Thyroid gland (tissue), 4 donors: Measurements from ENCODE around the gene H1-8. TPM values are rescaled to one million over a fixed set of nuclear protein-coding genes. Genes with fewer than 3 reads are reported as not detected.

Experiments used
- DNase-seq, 2 donors: peaks; one replicate each; pipeline ENCODE4 v3.0.0-alpha.2; 2019
- H3K27ac ChIP-seq, 3 donors: fragments of 200-600 bp; sonication (generic); 1 replicate in 2 of 3; 2 replicates in 1 of 3; pipeline ENCODE4 v1.5.1; 2016 to 2019; ENCODE audit warnings: mild to moderate bottlenecking in 1 of 3, moderate library complexity in 1 of 3
- H3K27me3 ChIP-seq: fragments of 200-600 bp; sonication (generic); one replicate; pipeline ENCODE4 v1.5.1; 2019
- H3K36me3 ChIP-seq, 2 donors: fragments of 200-600 bp; sonication (generic); one replicate each; pipeline ENCODE4 v1.5.1; 2016 to 2019
- H3K4me1 ChIP-seq, 2 donors: fragments of 200-600 bp; sonication (generic); one replicate each; pipeline ENCODE4 v1.5.1; 2017 to 2019
- H3K4me3 ChIP-seq, 3 donors: fragments of 200-600 bp; sonication (generic); replicated peaks in 1 of 3; 1 replicate in 2 of 3; 2 replicates in 1 of 3; pipeline ENCODE4 v1.5.1; 2016; ENCODE audit warnings: mild to moderate bottlenecking in 1 of 3
- H3K9me3 ChIP-seq: fragments of 200-600 bp; sonication (generic); one replicate; pipeline ENCODE4 v1.5.1; 2017
- POLR2A ChIP-seq, 2 donors: fragments of 450-650 bp; IDR thresholded peaks; one replicate each; pipeline ENCODE4 v1.6.1; 2017; ENCODE audit warnings: antibody characterized with exemption in 2 of 2, mild to moderate bottlenecking in 2 of 2, moderate library complexity in 1 of 2
- WGBS, 2 donors: methylation state at CpG; one replicate each; pipeline ENCODE4 v1.1.5; 2017; 5-methylcytosine and 5-hydroxymethylcytosine counted together
- intact Hi-C: fragments of 100-400 bp; cut with DNase I; formaldehyde crosslinking; loops from one replicate; pipeline ENCODE4 v1.15.1; 2023
- total RNA-seq, 4 donors: library from RNA; depleted of rRNA; stranded (reverse); fragments of >200 nt; gene quantifications; one replicate each; pipeline ENCODE4 v1.2.3, GENCODE V29; 2016
- TF ChIP-seq, protein P1 (sequence below), 6 experiments: fragments of 200-600 bp in 3 of 6; fragments of 450-650 bp in 3 of 6; sonication (generic) in 3 of 6; IDR thresholded peaks; one replicate each; pipeline ENCODE4 v1.5.1; 2016 to 2019; ENCODE audit warnings: antibody characterized with exemption in 6 of 6, mild to moderate bottlenecking in 2 of 6, inconsistent platforms in 1 of 6, moderate library complexity in 1 of 6

Gene H1-8
- total RNA-seq, 4 donors from 2014 or later = not detected

DNA sequence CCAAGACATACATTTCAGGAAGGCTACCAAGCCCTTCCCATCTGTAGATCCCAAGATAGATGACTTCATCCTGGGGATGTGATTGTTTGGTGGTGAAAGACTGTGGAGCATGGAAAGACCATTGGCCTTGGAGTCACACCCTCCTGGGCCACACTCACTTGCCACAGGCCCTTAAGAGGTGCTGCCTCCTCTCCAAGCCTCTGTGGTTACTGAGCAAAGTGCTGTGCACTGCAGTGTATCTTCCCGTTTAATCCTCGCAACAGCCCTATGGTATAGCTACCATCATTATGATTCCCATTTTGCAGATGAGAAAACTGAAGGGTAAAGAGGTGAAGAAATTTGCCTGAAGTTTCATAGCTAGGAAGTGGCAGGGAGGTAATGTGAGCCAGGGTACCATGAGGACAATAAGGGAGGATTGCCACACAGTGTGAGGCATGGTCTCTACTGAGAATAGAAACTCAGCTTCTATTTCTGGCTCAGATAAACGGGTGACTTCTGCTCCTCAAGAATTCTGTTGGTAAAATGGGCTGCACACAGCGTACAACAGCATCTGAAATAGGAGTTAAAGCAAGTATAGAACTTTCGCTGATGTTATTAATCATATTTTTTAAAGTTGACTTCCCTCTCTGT is 38.4 kb upstream of the H1-8 start:
- no peak overlapping the region for H3K4me3 ChIP-seq
- no peak for DNase-seq
- no peak for TF ChIP-seq POLR2A (IDR thresholded peaks at IDR 0.05)
- TF ChIP-seq, protein P1, sequence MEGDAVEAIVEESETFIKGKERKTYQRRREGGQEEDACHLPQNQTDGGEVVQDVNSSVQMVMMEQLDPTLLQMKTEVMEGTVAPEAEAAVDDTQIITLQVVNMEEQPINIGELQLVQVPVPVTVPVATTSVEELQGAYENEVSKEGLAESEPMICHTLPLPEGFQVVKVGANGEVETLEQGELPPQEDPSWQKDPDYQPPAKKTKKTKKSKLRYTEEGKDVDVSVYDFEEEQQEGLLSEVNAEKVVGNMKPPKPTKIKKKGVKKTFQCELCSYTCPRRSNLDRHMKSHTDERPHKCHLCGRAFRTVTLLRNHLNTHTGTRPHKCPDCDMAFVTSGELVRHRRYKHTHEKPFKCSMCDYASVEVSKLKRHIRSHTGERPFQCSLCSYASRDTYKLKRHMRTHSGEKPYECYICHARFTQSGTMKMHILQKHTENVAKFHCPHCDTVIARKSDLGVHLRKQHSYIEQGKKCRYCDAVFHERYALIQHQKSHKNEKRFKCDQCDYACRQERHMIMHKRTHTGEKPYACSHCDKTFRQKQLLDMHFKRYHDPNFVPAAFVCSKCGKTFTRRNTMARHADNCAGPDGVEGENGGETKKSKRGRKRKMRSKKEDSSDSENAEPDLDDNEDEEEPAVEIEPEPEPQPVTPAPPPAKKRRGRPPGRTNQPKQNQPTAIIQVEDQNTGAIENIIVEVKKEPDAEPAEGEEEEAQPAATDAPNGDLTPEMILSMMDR (IDR thresholded peaks at IDR 0.05) = no peak
- H3K27me3 ChIP-seq = no peaks in the 10 kb centered on the region
- WGBS, 2 donors = 88 to 91% methylated on average over 5 of the region's 5 CpGs
- intact Hi-C loops = loop anchor here (10.0 kb wide), 1 partner anchor 430 kb away; no protein-coding TSS in a partner anchor
- H3K4me1 ChIP-seq = peaks cover 0 to 16% of the 10 kb centered on the region in 2 donors
- no peak overlapping the region for H3K27ac ChIP-seq
- H3K9me3 ChIP-seq = no peaks in the 10 kb centered on the region
- peaks cover 4 to 29% of the 10 kb centered on the region in 2 donors for H3K36me3 ChIP-seq

DNA sequence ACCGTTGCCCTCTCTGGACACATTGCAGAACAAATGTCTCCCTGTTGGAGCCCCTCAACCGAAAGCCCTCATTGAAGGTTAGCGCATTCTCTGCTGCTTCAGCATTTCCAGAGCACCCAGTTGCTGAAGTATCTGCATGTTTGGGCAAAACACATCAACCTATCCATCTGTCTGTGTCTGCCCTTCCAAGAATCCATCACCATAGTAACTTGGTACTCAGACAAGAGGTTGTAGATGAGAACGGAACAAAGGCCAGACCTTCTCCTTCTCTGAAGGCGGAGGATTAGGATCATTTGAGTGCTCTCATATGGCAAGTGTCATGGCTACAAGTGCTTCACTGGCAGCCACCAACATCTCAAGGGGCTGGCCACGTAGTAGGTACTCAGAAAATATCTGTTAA is 37.6 kb upstream of the H1-8 start:
- TF ChIP-seq, protein P1 (IDR thresholded peaks at IDR 0.05) = no peak
- TF ChIP-seq POLR2A (IDR thresholded peaks at IDR 0.05) = no peak
- no peaks in the 10 kb centered on the region for H3K27me3 ChIP-seq
- no peak overlapping the region for H3K27ac ChIP-seq
- intact Hi-C loops = loop anchor here (10.0 kb wide), 1 partner anchor 429 kb away; no protein-coding TSS in a partner anchor
- DNase-seq = peak in 1 of 2 donors; percentile 37
- peaks cover 4 to 26% of the 10 kb centered on the region in 2 donors for H3K36me3 ChIP-seq
- no peak overlapping the region for H3K4me3 ChIP-seq
- H3K4me1 ChIP-seq = peaks cover 0 to 16% of the 10 kb centered on the region in 2 donors
- 58 to 59% methylated on average over 6 of the region's 6 CpGs for WGBS, 2 donors
- H3K9me3 ChIP-seq = no peaks in the 10 kb centered on the region

DNA sequence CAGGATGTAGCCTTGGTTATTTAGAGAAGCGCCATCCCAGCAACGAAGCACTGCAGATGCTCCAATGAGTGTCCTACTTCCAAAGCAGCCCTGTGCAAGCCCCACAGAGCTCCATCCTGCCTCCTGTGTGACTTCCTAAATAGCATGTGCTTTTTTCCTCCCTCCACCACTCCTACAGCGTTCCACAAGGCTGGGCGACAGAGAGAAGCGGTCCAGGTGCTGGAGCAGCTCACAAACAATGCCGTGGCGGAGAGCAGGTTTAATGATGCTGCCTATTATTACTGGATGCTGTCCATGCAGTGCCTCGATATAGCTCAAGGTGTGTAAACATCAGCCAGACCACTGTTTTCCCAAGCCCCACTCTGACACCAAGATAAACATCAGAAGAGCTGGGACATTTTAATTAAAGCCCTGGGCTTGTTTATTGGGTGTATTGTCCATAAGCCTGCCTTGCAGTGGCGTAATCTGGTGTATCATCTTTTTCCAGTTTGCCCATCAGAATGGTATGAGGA is 36.7 kb upstream of the H1-8 start:
- DNase-seq = peak; percentile 12 to 13
- intact Hi-C loops = loop anchor here (10.0 kb wide), 1 partner anchor 429 kb away; no protein-coding TSS in a partner anchor
- Histone ChIP-seq H3K27me3 (no peaks in the 10 kb centered on the region), H3K36me3 (peaks cover 4 to 23% of the 10 kb centered on the region in 2 donors), H3K9me3 (no peaks in the 10 kb centered on the region), H3K4me1 (peaks cover 0 to 16% of the 10 kb centered on the region in 2 donors), H3K4me3 (no peak overlapping the region), H3K27ac (no peak overlapping the region)
- TF ChIP-seq, protein P1 (IDR thresholded peaks at IDR 0.05) = no peak
- no peak for TF ChIP-seq POLR2A (IDR thresholded peaks at IDR 0.05)
- WGBS, 2 donors = 74 to 76% methylated on average over 9 of the region's 9 CpGs

DNA sequence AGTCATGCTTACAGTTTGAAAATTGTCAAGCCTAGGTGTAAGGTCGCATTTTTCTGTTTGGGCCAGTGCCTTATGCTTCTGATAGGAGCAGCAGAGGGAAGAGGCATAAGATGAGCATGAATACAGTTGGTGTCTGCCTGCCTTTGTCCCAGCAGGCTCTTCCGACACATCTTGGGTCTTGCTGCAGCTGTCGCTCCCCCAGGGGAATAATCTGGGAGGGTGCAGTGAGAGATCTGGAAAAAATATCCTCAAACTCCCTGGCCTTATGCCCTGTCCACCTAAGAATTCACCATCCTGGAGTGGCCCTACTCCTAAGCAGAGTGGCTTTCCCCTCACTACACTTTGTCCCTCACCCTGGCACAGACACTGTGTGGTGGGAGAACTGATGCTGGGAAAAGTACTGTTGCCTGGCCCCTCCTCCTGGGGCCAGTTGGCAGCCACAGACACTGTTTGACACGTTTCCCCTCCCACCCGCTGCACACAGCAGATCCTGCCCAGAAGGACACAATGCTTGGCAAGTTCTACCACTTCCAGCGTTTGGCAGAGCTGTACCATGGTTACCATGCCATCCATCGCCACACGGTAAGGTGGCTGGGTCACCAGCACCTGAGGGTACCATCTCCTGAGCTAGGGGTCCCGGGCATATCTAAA is 35.7 kb upstream of the H1-8 start:
- peak; percentile 13 to 19 for DNase-seq
- H3K9me3 ChIP-seq = no peaks in the 10 kb centered on the region
- TF ChIP-seq POLR2A (IDR thresholded peaks at IDR 0.05) = no peak
- TF ChIP-seq, protein P1 (IDR thresholded peaks at IDR 0.05) = no peak
- H3K4me3 ChIP-seq = no peak overlapping the region
- intact Hi-C loops = loop anchor here (10.0 kb wide), 1 partner anchor 427 kb away; no protein-coding TSS in a partner anchor
- 66 to 81% methylated on average over 9 of the region's 9 CpGs for WGBS, 2 donors
- no peak overlapping the region for H3K27ac ChIP-seq
- H3K4me1 ChIP-seq = peaks cover 0 to 16% of the 10 kb centered on the region in 2 donors
- peaks cover 5 to 23% of the 10 kb centered on the region in 2 donors for H3K36me3 ChIP-seq
- H3K27me3 ChIP-seq = no peaks in the 10 kb centered on the region

DNA sequence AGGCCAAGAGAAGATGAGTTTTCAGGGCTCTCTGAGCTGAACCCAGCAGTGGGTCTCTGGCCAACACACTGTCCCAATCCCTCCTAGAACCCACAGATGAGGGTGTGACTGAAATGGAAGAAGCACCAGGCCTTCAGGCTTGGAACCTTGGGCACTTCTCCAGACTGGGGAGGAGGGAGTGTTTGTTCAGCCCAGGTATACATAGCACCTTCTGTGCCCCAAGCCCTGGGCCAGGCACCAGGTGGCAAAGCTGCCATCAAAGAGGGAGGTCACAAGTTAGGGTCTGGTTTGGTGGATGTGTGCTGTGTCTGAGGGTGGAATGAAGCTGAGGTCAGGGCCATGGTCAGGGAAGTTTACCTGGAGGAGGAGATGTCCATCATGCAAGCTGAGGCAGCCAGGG is 30.4 kb upstream of the H1-8 start:
- no peak overlapping the region for H3K4me3 ChIP-seq
- no peaks in the 10 kb centered on the region for H3K9me3 ChIP-seq
- H3K36me3 ChIP-seq = peaks cover 2 to 8% of the 10 kb centered on the region in 2 donors
- intact Hi-C loops = no loop called here
- no peak for DNase-seq
- H3K27me3 ChIP-seq = no peaks in the 10 kb centered on the region
- no peak overlapping the region for H3K27ac ChIP-seq
- no peak for TF ChIP-seq POLR2A (IDR thresholded peaks at IDR 0.05)
- TF ChIP-seq, protein P1 (IDR thresholded peaks at IDR 0.05) = no peak
- no peaks in the 10 kb centered on the region for H3K4me1 ChIP-seq
